ENCODE results near the gene PCDHB13. TPM values are rescaled to one million over a fixed set of nuclear protein-coding genes. Genes with fewer than 3 reads are reported as not detected.
"Not testable (repeated sequence)": the region's sequence is repeated elsewhere in the genome, so short reads cannot be mapped to it uniquely, and the experiment has no call there.

The PCDHB13 gene
- total RNA-seq, 1 experiment from 2014 or later = 2.2 TPM

DNA sequence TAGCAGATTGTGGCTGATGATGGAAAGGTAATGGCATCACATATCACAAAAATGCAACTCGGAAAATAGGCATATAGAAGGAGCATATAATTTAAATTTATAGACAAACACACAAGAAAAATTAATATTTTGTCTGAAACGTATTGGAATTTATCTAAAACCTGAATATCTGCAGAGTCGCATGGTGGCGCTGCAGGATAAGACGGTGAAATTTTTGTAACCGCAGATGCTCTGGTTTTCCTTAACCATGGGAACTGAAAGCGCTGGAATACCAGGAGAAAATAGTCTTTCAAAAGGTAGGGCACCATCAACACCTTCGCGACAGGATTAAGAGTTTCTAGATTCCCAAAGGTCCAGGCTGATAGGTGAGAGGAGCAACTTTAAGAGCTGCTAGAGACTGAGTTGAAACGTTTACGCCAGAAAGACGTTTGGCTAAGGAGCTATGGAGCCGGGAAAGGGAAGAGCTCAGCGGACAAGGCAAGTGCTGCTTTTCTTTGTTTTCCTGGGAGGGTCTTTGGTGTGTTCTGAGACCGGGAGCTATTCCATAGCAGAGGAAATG lies 20.5 kb downstream of the PCDHB13 start:
- POLR2A ChIA-PET = interaction anchor here (0.9 kb wide), 1 partner anchor 11 kb away, joined by 3 read pairs; the partner anchor contains the start of gene PCDHB14
- TF ChIP-seq, protein P1, sequence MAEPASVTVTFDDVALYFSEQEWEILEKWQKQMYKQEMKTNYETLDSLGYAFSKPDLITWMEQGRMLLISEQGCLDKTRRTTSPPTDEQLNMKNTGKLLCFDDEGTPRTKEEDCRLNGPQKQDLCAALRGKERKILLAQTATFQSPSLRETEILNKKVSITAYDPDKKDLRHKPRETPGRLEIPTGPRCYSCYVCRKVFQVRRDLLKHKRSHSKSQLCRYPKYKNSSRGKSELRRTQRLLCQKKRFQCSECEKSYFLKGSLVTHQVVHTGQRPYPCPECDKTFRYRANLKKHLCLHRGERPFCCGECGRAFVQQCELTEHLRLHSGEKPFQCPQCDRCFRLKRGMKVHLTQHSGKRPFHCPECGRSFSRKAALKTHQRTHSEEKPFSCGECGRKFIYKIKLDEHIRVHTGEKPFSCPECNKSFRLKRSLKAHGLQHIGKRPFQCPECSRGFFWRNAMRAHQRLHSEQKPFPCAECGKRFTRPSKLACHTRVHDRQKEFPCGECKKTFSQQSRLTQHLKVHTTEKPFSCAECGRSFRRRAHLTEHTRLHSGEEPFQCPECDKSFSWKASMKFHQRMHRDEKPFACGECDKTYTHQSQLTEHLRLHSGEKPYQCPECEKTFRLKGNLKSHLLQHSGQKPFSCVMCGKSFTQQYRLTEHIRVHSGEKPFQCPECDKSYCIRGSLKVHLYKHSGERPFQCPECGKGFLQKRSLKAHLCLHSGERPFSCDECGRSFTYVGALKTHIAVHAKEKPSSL (CRISPR knock-in tag; conservative IDR thresholded peaks at IDR 0.05) = no peak
- TF ChIP-seq, protein P2, sequence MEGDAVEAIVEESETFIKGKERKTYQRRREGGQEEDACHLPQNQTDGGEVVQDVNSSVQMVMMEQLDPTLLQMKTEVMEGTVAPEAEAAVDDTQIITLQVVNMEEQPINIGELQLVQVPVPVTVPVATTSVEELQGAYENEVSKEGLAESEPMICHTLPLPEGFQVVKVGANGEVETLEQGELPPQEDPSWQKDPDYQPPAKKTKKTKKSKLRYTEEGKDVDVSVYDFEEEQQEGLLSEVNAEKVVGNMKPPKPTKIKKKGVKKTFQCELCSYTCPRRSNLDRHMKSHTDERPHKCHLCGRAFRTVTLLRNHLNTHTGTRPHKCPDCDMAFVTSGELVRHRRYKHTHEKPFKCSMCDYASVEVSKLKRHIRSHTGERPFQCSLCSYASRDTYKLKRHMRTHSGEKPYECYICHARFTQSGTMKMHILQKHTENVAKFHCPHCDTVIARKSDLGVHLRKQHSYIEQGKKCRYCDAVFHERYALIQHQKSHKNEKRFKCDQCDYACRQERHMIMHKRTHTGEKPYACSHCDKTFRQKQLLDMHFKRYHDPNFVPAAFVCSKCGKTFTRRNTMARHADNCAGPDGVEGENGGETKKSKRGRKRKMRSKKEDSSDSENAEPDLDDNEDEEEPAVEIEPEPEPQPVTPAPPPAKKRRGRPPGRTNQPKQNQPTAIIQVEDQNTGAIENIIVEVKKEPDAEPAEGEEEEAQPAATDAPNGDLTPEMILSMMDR (IDR thresholded peaks at IDR 0.05) = peak; percentile 45
- no peak for TF ChIP-seq ZNF232 (CRISPR knock-in tag; IDR thresholded peaks at IDR 0.05)
- peak; percentile 64 for ATAC-seq
- Mint-ChIP-seq H3K27ac (no peak overlapping the region), H3K9me3 (peaks cover 22% of the 10 kb centered on the region), H3K4me3 (peak overlapping the region; percentile 69), H3K36me3 (peaks cover 25% of the 10 kb centered on the region), H3K4me1 (peaks cover 5% of the 10 kb centered on the region), H3K27me3 (ENCODE audit: low read depth) (peaks cover 3% of the 10 kb centered on the region; the same call in 1 of the 2 replicates)
- peak; percentile 47 for DNase-seq (ENCODE audit: low spot score)
- CTCF ChIA-PET = interaction anchor here (0.6 to 2.2 kb wide), 37 partner anchors 10 to 365 kb away, joined by 3 to 37 read pairs (median 5); partner anchors contain the start of genes PCDHA11, PCDHB10, PCDHB12 and PCDHB14

DNA sequence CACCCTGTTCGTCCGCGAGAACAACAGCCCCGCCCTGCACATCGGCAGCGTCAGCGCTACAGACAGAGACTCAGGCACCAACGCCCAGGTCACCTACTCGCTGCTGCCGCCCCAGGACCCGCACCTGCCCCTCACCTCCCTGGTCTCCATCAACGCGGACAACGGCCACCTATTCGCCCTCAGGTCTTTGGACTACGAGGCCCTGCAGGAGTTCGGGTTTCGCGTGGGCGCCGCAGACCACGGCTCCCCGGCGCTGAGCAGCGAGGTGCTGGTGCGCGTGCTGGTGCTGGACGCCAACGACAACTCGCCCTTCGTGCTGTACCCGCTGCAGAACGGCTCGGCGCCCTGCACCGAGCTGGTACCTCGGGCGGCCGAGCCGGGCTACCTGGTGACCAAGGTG lies 22.2 kb downstream of the PCDHB13 start:
- ATAC-seq; POLR2A ChIA-PET; H3K27me3 Mint-ChIP-seq (ENCODE audit: low read depth); H3K4me3 Mint-ChIP-seq; H3K4me1 Mint-ChIP-seq; H3K27ac Mint-ChIP-seq; DNase-seq (ENCODE audit: low spot score): not testable (repeated sequence)
- Mint-ChIP-seq H3K9me3 (peaks cover 30% of the 10 kb centered on the region), H3K36me3 (peaks cover 30% of the 10 kb centered on the region)
- CTCF ChIA-PET = interaction anchor here (0.8 kb wide), 1 partner anchor 9 kb away, joined by 3 read pairs; the partner anchor contains the start of gene PCDHB15

DNA sequence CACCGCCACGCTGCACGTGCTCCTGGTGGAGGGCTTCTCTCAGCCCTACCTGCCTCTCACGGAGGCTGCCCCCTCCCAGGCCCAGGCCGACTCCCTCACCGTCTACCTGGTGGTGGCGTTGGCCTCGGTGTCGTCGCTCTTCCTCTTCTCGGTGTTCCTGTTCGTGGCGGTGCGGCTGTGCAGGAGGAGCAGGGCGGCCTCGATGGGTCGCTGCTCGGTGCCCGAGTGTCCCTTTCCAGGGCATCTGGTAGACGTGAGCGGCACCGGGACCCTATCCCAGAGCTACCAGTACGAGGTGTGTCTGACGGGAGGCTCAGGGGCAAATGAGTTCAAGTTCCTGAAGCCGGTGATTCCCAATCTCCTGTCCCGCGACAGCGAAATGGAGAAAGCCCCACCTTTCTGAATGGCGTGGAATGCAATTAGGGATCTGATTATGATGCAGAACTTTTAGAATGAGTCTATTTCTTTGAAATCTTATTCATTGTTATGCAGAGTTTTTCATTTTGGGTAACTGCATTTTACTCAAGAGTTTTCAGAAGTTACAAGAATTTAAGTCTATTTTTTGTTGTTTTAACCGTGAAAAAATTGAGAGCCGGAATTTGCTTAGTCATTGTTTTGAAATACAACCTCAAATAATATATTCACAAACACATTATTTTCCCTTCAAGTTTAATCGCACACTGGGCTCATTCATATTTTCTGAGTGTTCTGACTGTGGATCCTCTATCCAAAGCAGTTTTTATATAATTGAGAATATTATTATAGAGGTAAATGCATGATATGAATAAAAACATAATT lies 23.0 kb downstream of the PCDHB13 start:
- no peak for DNase-seq (ENCODE audit: low spot score)
- H3K27me3 Mint-ChIP-seq (ENCODE audit: low read depth) = peaks cover 3% of the 10 kb centered on the region; the same call in 1 of the 2 replicates

DNA sequence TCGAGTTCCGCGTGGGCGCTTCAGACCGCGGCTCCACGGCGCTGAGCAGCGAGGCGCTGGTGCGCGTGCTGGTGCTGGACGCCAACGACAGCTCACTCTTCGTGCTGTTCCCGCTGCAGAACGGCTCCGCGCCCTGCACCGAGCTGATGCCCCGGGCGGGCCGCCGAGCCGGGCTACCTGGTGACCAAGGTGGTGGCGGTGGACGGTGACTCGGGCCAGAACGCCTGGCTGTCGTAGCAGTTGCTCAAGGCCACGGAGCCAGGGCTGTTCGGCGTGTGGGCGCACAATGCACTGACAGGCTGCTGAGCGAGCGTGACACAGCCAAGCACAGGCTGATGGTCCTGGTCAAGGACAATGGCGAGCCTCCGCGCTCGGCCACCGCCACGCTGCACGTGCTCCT lies 27.8 kb downstream of the PCDHB13 start:
- peaks cover 20% of the 10 kb centered on the region for H3K36me3 Mint-ChIP-seq
- DNase-seq (ENCODE audit: low spot score) (no peak), ATAC-seq (no peak)
- H3K27me3 Mint-ChIP-seq (ENCODE audit: low read depth) = peaks cover 3% of the 10 kb centered on the region; the same call in 1 of the 2 replicates
- H3K27ac Mint-ChIP-seq = no peak overlapping the region
- POLR2A ChIA-PET = no interaction called here
- H3K4me1 Mint-ChIP-seq = peaks cover 13% of the 10 kb centered on the region
- H3K4me3 Mint-ChIP-seq = no peak overlapping the region
- CTCF ChIA-PET = no interaction called here
- H3K9me3 Mint-ChIP-seq = peaks cover 13% of the 10 kb centered on the region
- TF ChIP-seq ZNF263 (CRISPR knock-in tag; IDR thresholded peaks at IDR 0.05; ENCODE audit: low read depth) (no peak), OVOL2 (CRISPR knock-in tag; IDR thresholded peaks at IDR 0.05; ENCODE audit: borderline replicate concordance) (no peak), ZNF121 (CRISPR knock-in tag; IDR thresholded peaks at IDR 0.05) (no peak), CREB1 (CRISPR knock-in tag; IDR thresholded peaks at IDR 0.05) (no peak)
- TF ChIP-seq, protein P3, sequence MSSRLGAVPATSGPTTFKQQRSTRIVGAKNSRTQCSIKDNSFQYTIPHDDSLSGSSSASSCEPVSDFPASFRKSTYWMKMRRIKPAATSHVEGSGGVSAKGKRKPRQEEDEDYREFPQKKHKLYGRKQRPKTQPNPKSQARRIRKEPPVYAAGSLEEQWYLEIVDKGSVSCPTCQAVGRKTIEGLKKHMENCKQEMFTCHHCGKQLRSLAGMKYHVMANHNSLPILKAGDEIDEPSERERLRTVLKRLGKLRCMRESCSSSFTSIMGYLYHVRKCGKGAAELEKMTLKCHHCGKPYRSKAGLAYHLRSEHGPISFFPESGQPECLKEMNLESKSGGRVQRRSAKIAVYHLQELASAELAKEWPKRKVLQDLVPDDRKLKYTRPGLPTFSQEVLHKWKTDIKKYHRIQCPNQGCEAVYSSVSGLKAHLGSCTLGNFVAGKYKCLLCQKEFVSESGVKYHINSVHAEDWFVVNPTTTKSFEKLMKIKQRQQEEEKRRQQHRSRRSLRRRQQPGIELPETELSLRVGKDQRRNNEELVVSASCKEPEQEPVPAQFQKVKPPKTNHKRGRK (CRISPR knock-in tag; IDR thresholded peaks at IDR 0.05; ENCODE audit: borderline replicate concordance) = no peak
- TF ChIP-seq, protein P4, sequence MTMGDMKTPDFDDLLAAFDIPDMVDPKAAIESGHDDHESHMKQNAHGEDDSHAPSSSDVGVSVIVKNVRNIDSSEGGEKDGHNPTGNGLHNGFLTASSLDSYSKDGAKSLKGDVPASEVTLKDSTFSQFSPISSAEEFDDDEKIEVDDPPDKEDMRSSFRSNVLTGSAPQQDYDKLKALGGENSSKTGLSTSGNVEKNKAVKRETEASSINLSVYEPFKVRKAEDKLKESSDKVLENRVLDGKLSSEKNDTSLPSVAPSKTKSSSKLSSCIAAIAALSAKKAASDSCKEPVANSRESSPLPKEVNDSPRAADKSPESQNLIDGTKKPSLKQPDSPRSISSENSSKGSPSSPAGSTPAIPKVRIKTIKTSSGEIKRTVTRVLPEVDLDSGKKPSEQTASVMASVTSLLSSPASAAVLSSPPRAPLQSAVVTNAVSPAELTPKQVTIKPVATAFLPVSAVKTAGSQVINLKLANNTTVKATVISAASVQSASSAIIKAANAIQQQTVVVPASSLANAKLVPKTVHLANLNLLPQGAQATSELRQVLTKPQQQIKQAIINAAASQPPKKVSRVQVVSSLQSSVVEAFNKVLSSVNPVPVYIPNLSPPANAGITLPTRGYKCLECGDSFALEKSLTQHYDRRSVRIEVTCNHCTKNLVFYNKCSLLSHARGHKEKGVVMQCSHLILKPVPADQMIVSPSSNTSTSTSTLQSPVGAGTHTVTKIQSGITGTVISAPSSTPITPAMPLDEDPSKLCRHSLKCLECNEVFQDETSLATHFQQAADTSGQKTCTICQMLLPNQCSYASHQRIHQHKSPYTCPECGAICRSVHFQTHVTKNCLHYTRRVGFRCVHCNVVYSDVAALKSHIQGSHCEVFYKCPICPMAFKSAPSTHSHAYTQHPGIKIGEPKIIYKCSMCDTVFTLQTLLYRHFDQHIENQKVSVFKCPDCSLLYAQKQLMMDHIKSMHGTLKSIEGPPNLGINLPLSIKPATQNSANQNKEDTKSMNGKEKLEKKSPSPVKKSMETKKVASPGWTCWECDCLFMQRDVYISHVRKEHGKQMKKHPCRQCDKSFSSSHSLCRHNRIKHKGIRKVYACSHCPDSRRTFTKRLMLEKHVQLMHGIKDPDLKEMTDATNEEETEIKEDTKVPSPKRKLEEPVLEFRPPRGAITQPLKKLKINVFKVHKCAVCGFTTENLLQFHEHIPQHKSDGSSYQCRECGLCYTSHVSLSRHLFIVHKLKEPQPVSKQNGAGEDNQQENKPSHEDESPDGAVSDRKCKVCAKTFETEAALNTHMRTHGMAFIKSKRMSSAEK (CRISPR knock-in tag; IDR thresholded peaks at IDR 0.05; ENCODE audit: borderline replicate concordance) = no peak

More for the DNA sequence above, 23.0 kb downstream of the PCDHB13 start:
- ChIA-PET CTCF (interaction anchor here (0.8 to 1.3 kb wide), 3 partner anchors 8 to 137 kb away, joined by 3 to 5 read pairs (median 4); partner anchors contain the start of genes PCDHB14, PCDHB15 and PCDHGA6), POLR2A (no interaction called here)
- peaks cover 27% of the 10 kb centered on the region for H3K9me3 Mint-ChIP-seq
- peak overlapping the region; percentile 50; the same call in 1 of the 2 replicates for H3K27ac Mint-ChIP-seq
- no peak overlapping the region for H3K4me3 Mint-ChIP-seq
- peaks cover 29% of the 10 kb centered on the region for H3K36me3 Mint-ChIP-seq
- TF ChIP-seq, protein P5, sequence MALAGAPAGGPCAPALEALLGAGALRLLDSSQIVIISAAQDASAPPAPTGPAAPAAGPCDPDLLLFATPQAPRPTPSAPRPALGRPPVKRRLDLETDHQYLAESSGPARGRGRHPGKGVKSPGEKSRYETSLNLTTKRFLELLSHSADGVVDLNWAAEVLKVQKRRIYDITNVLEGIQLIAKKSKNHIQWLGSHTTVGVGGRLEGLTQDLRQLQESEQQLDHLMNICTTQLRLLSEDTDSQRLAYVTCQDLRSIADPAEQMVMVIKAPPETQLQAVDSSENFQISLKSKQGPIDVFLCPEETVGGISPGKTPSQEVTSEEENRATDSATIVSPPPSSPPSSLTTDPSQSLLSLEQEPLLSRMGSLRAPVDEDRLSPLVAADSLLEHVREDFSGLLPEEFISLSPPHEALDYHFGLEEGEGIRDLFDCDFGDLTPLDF (CRISPR knock-in tag; IDR thresholded peaks at IDR 0.05) = no peak
- no peak for ATAC-seq
- H3K4me1 Mint-ChIP-seq = peaks cover 5% of the 10 kb centered on the region
